Choroid plexus epithelial cell (primary cell): Measurements from ENCODE around the gene HOXB8.

ENCODE experiments used
- DNase-seq: peaks from one replicate; pipeline ENCODE4 v3.0.0-alpha.2; 2010; ENCODE audit warnings: low read depth
- H3K4me3 ChIP-seq: 2 replicates; pipeline ENCODE4 v1.5.1; 2011; ENCODE audit warnings: low read depth, mild to moderate bottlenecking, control low read depth, low read length, moderate library complexity
- CTCF ChIP-seq: conservative IDR thresholded peaks from 2 replicates; pipeline ENCODE4 v1.5.1; 2011; ENCODE audit warnings: low read depth, mild to moderate bottlenecking, control low read depth, inconsistent platforms, low read length, moderate library complexity

HOXB8 gene

GRCh38 chr17:48594538-48595277 is 20.4 kb downstream of the HOXB8 start:
- TF ChIP-seq CTCF, result no peak
- no peak for DNase-seq
- no peak overlapping the region for H3K4me3 ChIP-seq

- TF ChIP-seq CTCF, result peak; percentile 68
- DNase-seq, result peak; percentile 54
- H3K4me3 ChIP-seq, result no peak overlapping the region
Observed at GRCh38 chr17:48593840-48594537, 21.1 kb downstream of the HOXB8 start.

GRCh38 chr17:48593126-48593829 is 21.8 kb downstream of the HOXB8 start, which contains the start of gene HOXB5:
HOXB5 (minus strand) TSS chr17:48593779; CDS start chr17:48593682, 97 bp downstream.
- no peak for DNase-seq
- H3K4me3 ChIP-seq, result no peak within 1 kb of the TSS
- no peak for TF ChIP-seq CTCF

DNA sequence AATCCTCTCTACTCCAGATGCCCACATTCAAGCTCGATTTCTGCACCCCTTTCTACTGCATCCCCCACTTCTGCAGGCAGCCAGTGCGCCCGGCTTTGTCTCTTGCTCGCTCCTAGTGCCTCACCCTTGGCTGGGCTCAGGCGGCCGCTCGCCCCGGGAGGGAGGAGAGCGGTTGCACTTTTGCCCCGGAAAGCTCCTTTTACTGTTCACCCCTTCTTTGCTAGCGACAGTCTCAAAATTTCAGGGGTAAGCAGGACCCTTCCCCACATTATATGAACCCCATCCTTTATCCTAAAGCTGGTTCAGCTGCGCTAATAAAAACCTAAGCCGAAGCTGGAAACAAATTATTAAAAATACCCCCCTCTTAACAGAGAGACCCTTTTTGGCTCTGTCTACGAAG is 22.5 kb downstream of the HOXB8 start:
- DNase-seq, result no peak
- TF ChIP-seq CTCF, result no peak
- no peak overlapping the region for H3K4me3 ChIP-seq

DNA sequence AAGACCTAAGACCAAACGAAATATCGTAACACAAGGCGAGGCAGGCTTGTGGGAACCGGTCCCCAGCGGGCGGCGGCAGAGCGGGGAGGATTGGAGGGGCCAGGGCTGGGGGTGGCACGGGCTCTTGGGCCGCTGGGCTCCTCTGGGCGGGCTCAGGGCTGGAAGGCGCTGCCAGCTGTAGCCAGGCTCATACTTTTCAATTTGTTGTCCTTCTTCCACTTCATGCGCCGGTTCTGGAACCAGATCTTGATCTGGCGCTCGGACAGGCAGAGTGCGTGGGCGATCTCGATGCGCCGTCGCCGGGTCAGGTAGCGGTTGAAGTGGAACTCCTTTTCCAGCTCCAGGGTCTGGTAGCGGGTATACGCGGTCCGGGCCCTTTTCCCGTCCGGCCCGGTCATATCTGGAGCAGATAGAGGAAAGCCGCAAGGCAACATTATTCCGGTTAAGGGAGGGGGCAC is 23.0 kb downstream of the HOXB8 start:
- TF ChIP-seq CTCF, result no peak
- H3K4me3 ChIP-seq, result no peak overlapping the region
- no peak for DNase-seq

GRCh38 chr17:48591255-48592056 is 23.6 kb downstream of the HOXB8 start:
- TF ChIP-seq CTCF, result no peak
- DNase-seq, result no peak
- no peak overlapping the region for H3K4me3 ChIP-seq
